ENCODE measurements around the gene AVL9. TPM values are rescaled to one million over a fixed set of nuclear protein-coding genes. Genes with fewer than 3 reads are reported as not detected.

The AVL9 gene
- total and polyA plus RNA-seq, 2 of the 4 experiments (the other 2 are of a cell fraction), result 13.1 to 21.7 TPM

GRCh38 chr7:32587411-32587948 is 92.2 kb downstream of the AVL9 start:
- CTCF ChIA-PET, result interaction anchor here (1.5 kb wide), 1 partner anchor 98 kb away, joined by 5 read pairs; the partner anchor contains the start of gene LSM5
- Histone ChIP-seq H2AK9ac (replicated peaks; ENCODE audit: low read depth, low read length, poor library complexity) (no peak overlapping the region), H3K56ac (ENCODE audit: extremely low read depth, insufficient read depth, low read length) (peak overlapping the region; percentile 84), H3K4me1 (ENCODE audit: control insufficient read depth, insufficient read depth, low read length) (peaks cover 18% of the 10 kb centered on the region), H3K4me2 (ENCODE audit: low read depth, low read length) (peak overlapping the region; percentile 40), H2AFZ (replicated peaks; ENCODE audit: low read length, poor library complexity) (peak overlapping the region; percentile 7), H3K27ac (ENCODE audit: insufficient read depth, low read length) (peak overlapping the region; percentile 49), H4K20me1 (ENCODE audit: insufficient read depth, low read length) (0 out of 2 replicates have a peak, but pooled peaks cover 7% of the 10 kb centered on the region), H2BK120ac (ENCODE audit: low read depth, low read length) (peak overlapping the region; percentile 98), H3K14ac (replicated peaks; ENCODE audit: low read depth, low read length) (peak overlapping the region; percentile 89), H2BK5ac (ENCODE audit: low read depth, low read length, poor library complexity, severe bottlenecking) (peak overlapping the region; percentile 93), H2BK15ac (ENCODE audit: low read depth, low read length) (peak overlapping the region; percentile 3; the same call in 2 of the 3 replicates), H3K79me1 (ENCODE audit: low read depth in 1 of 2, low read length in 2 of 2) (peaks cover 0 to 23% of the 10 kb centered on the region in 2 experiments; a peak in 2 of 4 replicates), H2BK20ac (ENCODE audit: low read depth, low read length) (peak overlapping the region; percentile 73), H3K23ac (ENCODE audit: low read depth, low read length) (peak overlapping the region; percentile 84), H3K4me3 (ENCODE audit: insufficient read depth, low read depth, low read length) (no peak overlapping the region), H4K91ac (ENCODE audit: insufficient read depth, low read depth, low read length) (peak overlapping the region; percentile 51), H3K18ac (ENCODE audit: low read depth, low read length) (peak overlapping the region; percentile 38), H3K36me3 (ENCODE audit: control insufficient read depth, insufficient read depth, low read length) (peaks cover 20% of the 10 kb centered on the region), H3K27me3 (ENCODE audit: control insufficient read depth, insufficient read depth, low read length) (no peaks in the 10 kb centered on the region), H3K9ac (ENCODE audit: low read depth, low read length) (no peak overlapping the region; the same call in 1 of the 2 replicates), H3K9me3 (ENCODE audit: control insufficient read depth, insufficient read depth, low read length) (no peaks in the 10 kb centered on the region), H3K9me1 (ENCODE audit: insufficient read depth, low read length) (peaks cover 25% of the 10 kb centered on the region), H3K4ac (ENCODE audit: low read depth, low read length) (peak overlapping the region; percentile 89), H4K8ac (ENCODE audit: low read depth in 2 of 2, low read length in 2 of 2) (peak overlapping the region; percentile 54 to 78), H4K5ac (ENCODE audit: low read depth, low read length) (peak overlapping the region; percentile 0; the same call in 1 of the 2 replicates), H2AK5ac (ENCODE audit: low read depth, low read length) (peak overlapping the region; percentile 46)
- no TSS peak for BruUV-seq (replicated peaks)
- peak; percentile 89 for DNase-seq
- intact Hi-C loops (cut with micrococcal nuclease), result loop anchor here (2.0 to 5.0 kb wide), 2 partner anchors 85 to 97 kb away; partner anchors contain the start of gene LSM5
- WGBS, 2 experiments (ENCODE audit: extremely low coverage in 2 of 2, insufficient read length in 1 of 2), result no CpG with 5 or more reads among the region's 9 CpGs
- POLR2A ChIA-PET (ENCODE audit: unreplicated experiment), result no interaction called here
- dilution Hi-C loops (cut with HindIII; ENCODE audit: low sequenced_read_pairs, unreplicated experiment), result no loop called here
- in situ Hi-C loops (cut with MboI; ENCODE audit: low sequenced_read_pairs), result no loop called here
- TF ChIP-seq CEBPB (IDR thresholded peaks at IDR 0.05; ENCODE audit: low read depth, low read length), result no peak
- TF ChIP-seq MAFK (IDR thresholded peaks at IDR 0.05; ENCODE audit: low read depth, low read length), result peak; percentile 50
- TF ChIP-seq BHLHE40 (IDR thresholded peaks at IDR 0.05; ENCODE audit: low read depth, low read length), result peak; percentile 28; the same call in 1 of the 2 replicates
- TF ChIP-seq MXI1 (IDR thresholded peaks at IDR 0.05; ENCODE audit: borderline replicate concordance, low read depth, low read length), result no peak
- no peak for TF ChIP-seq RFX5 (IDR thresholded peaks at IDR 0.05; ENCODE audit: low read depth, low read length)
- TF ChIP-seq RCOR1 (IDR thresholded peaks at IDR 0.05; ENCODE audit: insufficient replicate concordance, low read length), result peak; percentile 39
- peak; percentile 55 for ATAC-seq (ENCODE audit: low read depth)

All from IMR-90 (cell line).